HG02943 (cell line): ENCODE measurements around the gene CD1E.
"Not testable (repeated sequence)": the region's sequence is repeated elsewhere in the genome, so short reads cannot be mapped to it uniquely, and the experiment has no call there.

Experiments
- ATAC-seq: cut with Tn5 transposase; IDR thresholded peaks from one replicate; pipeline ENCODE4 v1.9.1; 2021; ENCODE audit warnings: mild to moderate bottlenecking, low read depth, moderate library complexity; ENCODE audit not compliant: unreplicated experiment

Gene CD1E

DNA sequence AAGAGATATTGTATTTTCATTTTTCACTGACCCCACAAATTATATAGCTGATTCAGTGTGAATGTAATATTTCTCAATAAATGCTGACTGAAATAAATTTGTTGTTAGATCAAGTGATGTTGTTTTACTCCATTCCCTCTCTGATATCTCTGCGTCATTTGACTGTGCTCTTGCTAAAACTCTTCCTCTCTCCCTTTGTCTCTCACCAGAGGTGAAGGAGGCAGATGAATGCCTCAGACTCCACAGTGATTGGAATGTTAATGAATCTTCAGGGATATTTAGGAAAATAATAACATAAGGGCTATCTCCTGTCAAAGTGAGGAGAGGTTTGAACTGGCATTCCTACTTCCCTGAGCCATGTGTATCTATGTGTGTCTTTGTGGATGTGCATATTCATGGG, 3.7 kb downstream of the CD1E start:
- ATAC-seq: no peak

DNA sequence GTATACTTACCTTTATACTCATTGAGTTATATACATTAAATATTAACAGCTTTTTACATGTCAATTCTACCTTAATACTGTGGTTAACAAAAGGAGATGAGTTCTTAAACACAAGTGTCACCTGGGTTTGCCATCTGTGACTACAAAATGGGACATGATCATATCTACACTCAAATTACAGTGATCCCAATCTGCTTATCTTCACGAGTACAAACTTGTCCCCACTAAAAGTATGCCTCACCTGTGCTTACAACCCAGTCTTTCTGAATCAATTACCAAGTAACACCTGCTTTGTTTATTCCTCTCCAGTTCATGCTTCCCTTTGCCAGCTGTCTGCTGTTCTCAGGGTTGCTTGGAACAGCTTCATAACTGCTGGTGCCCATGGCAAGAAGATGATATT, 8.8 kb downstream of the CD1E start:
- ATAC-seq: no peak

DNA sequence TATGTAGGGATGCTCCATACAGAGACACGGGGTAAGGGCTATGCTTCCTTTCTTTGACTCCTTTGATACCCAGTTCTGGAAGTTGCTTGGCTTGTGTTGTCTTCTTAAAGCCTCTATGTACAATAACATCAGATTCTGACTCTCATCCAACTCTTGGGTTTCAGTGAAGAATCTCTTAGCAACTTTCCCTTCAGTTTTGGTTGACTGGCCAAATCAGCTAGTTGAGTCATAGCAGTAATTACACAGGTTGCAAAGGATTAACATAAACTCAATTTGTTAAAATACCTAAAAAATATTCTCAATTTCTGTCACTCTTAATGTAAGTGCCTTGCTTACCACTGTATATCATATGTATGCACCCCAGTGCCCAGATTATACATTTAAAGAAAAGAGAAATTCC, 9.2 kb downstream of the CD1E start:
- ATAC-seq: no peak

DNA sequence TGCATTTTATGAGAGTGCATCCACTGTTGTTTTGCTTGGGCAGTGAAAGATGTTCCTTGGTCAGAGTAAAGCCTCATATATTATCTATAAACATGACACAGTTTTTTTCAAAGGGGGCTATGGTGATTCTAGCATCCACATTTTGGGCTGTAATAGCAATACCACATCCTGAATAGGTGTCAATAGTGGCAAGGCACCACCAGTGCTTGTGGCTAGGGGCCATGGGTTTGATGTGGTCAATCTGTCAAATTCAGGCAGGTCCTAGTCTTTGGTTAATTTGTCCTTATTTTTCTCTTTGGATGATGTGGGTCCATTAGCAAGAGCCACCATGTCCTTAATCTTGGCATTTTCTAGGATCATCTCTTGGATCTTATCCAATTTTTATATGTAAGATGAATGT, 13.1 kb downstream of the CD1E start:
- ATAC-seq: no peak

DNA sequence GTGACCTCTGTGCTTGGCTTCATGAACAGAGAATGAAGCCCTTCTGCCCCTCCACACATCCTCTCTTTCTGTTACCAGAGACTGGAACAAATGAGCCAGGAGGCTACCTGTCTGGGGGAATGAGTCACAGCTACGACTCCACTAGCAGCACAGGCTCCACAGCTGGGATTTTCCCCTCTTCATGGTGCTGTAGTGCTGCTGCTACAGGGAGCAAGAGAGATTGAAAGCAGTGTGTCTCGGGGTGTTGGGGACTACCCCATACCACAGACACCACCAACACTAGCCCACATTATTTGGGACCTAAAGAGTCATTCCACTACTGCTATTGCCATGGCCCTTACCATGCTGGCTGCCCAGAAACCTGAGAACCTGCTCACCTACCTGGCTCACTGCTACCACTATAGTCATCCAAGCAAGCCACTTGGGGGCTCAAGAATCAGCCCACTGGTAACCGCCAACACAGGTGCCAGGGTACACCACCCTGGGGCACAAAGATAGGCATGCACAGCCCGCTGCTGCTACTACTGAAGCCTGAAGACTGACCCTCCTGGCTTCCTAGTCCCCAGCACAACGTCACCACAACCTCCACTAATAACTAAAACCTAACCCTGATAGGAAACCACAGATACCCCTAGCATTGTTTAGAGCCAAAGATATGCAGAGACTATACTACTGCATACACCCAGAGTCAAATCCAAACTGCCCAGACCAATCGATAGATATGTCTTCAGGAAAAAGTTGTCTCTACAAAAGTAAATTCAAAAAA, 17.7 kb downstream of the CD1E start:
- ATAC-seq: no peak

DNA sequence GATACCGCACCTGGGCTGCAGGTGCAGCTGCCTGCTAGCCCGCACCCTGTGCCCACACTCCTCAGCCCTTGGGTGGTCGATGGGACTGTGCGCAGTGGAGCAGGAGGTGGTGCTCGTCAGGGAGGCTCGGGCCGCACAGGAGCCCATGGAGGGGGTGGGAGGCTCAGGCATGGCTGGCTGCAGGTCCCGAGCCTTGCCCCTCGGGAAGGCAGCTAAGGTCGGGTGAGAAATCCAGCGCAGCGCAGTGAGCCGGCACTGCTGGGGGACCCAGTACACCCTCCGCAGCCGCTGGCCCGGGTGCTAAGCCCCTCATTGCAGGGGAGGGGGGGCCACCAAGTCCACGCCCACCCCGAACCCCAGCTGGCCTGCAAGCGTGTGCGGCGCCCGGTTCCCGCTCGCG, 20.4 kb downstream of the CD1E start:
- not testable (repeated sequence) for ATAC-seq

DNA sequence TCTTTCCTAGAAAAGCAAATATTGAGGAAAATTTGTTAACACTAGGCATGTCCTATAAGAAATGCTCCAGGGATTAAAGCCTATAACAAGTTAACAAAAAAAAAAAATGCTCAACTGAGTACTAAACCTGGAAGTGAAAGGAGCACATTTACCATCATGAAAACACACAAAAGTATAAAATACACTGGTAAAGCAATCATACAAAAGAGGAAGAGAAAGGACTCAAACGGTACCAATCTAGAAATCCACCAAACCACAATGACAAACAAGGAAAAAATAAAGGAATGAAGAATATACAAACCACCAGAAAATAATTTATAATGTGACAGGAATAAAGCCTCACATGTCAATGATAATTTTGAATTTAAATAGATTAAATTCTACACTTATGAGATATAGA, 21.2 kb downstream of the CD1E start:
- ATAC-seq: no peak

DNA sequence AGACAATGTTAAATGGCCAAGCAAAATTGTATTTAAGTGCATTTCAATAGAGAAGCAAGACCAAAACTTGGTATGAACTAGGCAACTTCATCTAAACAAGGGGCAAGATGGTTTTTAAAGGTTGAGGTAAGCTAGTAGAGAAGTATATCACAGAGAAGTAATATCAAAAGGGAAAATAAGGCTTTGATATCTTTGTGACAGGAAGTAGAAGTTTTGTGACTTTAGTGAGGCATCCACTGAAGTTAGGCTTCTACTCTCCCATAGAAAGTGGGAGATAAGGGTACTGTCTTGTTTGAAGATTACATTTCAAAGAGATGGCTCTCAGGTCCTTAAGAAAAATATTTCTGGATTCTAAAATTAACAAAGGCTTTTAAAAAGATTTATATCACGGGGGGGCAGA, 36.6 kb downstream of the CD1E start:
- no peak for ATAC-seq

DNA sequence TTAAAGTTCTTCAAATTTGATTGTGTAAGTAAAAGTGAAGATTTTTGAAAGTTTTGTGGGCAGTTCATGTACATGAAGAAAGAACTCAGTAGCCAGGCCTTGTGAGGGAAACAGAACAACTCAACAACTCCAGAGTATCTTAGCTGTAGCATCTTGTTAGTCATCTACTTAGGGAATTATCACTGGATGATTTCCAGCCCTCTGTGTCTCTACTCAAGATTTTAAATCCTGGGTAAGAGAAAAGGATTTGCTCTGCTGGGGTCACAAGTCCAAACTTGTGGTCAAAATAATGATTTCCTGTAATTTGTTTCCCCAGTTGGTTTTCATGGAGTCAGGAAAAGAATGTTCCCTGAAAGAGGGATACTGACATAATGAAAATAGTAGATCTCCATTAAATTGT, 37.4 kb downstream of the CD1E start:
- ATAC-seq: no peak

DNA sequence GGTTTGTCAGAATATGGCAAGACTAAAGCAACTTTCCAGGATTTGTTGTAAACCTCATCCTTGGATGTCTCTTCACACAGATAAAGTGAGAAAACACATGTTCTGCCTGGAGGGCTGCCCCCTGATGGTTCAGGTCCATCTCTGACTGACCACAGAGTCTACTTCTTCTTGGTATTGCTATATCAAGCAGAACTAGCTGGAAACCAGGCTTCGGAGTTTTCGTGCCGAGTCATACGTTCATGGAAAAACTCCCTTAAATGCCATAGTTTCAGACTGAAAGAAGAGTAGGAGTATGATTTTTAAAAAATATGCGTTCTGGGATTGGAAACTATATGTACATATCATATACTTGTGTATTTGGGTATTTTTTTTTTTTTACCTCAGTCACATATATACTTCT, 39.8 kb downstream of the CD1E start:
- ATAC-seq: no peak

DNA sequence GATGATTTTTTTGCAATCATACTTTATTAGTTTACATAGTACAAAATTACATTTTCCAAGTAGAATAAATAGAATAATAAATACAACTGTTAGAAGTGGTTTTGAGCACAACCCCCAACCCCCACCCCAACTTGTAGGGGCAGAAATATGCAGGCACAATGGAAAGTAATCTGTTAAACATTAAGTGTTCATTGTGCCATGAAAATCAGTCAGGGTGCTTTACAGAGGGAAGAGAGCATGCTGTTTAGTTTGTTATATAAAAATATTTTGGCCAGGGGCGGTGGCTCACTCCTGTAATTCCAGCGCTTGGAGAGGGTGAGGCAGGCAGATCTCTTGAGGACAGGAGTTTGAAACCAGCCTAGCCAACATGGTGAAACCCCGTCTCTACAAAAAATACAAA, 43.0 kb downstream of the CD1E start:
- no peak for ATAC-seq

DNA sequence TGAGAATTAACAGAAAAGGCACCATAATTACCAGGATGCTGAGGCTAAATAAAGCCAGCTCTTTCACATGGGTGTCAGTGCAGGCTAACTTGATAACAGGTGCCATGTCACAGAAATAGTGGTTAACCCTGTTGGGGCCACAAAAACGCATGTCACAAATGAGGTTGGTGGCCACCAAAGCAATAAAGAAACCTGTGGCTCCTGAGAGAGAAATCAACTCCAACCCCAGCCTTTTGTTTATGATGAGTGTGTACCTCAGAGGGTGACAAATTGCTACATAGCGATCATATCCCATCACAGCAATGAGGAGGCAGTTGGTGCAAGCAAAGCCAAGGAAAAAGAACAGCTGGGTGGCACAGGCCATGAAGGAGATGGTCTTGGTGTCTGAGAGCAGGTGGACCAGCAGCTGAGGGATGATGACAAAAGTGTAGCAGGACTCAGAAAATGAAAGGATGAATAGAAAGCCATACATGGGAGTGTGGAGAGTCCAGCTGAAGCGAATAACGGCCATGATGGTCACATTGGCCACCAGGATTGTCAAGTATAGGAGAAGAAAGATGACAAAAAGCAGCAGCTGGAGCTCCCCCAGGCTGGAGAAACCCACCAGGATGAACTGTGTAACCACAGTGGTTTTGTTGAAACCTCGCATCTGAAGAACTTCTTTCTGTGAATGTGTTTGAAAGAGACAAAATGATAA, 45.3 kb downstream of the CD1E start, which contains the start of gene OR10T2:
OR10T2 (minus strand) TSS at position 649 of the 697 bp plus-strand sequence; CDS start at position 649, 0 bp downstream.
- ATAC-seq: no peak

DNA sequence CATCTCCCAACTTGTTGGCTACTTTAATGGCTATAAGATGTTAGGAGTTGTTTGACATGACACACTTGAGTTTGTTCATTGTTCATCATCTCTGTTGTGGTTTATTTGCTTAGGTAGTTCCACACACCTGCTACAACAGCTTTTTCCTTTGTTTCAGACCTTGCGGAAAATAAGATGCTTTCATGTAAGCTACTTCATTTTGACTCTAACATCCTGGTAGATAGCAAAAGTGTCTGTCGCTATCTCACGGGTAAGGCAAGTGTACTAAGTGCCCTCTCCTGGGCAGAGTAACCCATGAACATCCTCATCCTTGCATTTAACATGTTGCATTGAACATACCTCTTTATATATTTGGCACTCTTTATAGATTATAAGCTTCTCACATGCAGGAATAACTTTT, 47.2 kb downstream of the CD1E start:
- no peak for ATAC-seq

DNA sequence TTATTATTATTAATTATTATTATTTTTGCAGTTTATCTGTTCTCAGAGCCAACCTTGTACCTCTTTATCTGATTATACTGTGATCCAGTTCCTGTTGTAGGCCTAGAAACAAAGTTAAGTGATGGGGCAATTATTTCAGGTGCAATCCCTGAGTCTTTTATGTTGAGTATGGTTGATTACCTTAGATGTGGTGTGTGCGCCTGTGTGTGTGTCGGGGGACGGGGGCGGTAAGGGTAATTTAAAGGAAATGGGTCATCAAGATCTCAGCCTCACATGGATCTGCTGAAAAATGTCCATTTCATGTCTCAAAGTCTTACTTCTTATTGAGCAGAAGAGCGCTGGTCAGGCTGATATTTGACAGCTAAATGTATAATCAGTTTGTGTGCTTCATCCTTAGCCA, 53.4 kb downstream of the CD1E start:
- ATAC-seq: no peak
